Measurements from ENCODE around the gene NRL.

NRL gene

GRCh38 chr14:24062216-24062980 is 52.4 kb downstream of the NRL start:
- no peak for TF ChIP-seq CTCF (IDR thresholded peaks at IDR 0.05; ENCODE audit: low read depth, low read length)

GRCh38 chr14:24060984-24061913 is 53.5 kb downstream of the NRL start:
- H3K4me3 ChIP-seq (ENCODE audit: low read depth, low read length) = no peak overlapping the region
- no peak for TF ChIP-seq CTCF (IDR thresholded peaks at IDR 0.05; ENCODE audit: low read depth, low read length)

More at GRCh38 chr14:24062216-24062980, 52.4 kb downstream of the NRL start:
- no peak overlapping the region for H3K4me3 ChIP-seq (ENCODE audit: low read depth, low read length)

- H3K4me3 ChIP-seq (ENCODE audit: low read depth, low read length) = no peak overlapping the region
- TF ChIP-seq CTCF (IDR thresholded peaks at IDR 0.05; ENCODE audit: low read depth, low read length) = no peak
Measured at GRCh38 chr14:24060443-24060842, 54.3 kb downstream of the NRL start.

GRCh38 chr14:24059841-24060388 is 54.8 kb downstream of the NRL start:
- TF ChIP-seq CTCF (IDR thresholded peaks at IDR 0.05; ENCODE audit: low read depth, low read length) = no peak
- H3K4me3 ChIP-seq (ENCODE audit: low read depth, low read length) = no peak overlapping the region

- no peak for TF ChIP-seq CTCF (IDR thresholded peaks at IDR 0.05; ENCODE audit: low read depth, low read length)
- no peak overlapping the region for H3K4me3 ChIP-seq (ENCODE audit: low read depth, low read length)
Measured at GRCh38 chr14:24058951-24059475, 55.7 kb downstream of the NRL start.

- peak; percentile 81 for TF ChIP-seq CTCF (IDR thresholded peaks at IDR 0.05; ENCODE audit: low read depth, low read length)
- no peak overlapping the region for H3K4me3 ChIP-seq (ENCODE audit: low read depth, low read length)
Measured at GRCh38 chr14:24058260-24058950, 56.3 kb downstream of the NRL start.

Measured in WI38 (cell line).